NT2/D1 (cell line): ENCODE data around the gene MGAT2.

ENCODE experiments used
- SUZ12 ChIP-seq: IDR thresholded peaks from 2 replicates; pipeline ENCODE4 v1.6.1; 2011; ENCODE audit not compliant: insufficient read length, insufficient read depth; ENCODE audit errors: extremely low read depth
- YY1 ChIP-seq: IDR thresholded peaks from 2 replicates; pipeline ENCODE4 v1.6.1; 2011; ENCODE audit not compliant: insufficient read length, insufficient read depth
- ZNF274 ChIP-seq: IDR thresholded peaks from 2 replicates; pipeline ENCODE4 v1.6.1; 2011; ENCODE audit warnings: mild to moderate bottlenecking, low read depth, low read length

DNA sequence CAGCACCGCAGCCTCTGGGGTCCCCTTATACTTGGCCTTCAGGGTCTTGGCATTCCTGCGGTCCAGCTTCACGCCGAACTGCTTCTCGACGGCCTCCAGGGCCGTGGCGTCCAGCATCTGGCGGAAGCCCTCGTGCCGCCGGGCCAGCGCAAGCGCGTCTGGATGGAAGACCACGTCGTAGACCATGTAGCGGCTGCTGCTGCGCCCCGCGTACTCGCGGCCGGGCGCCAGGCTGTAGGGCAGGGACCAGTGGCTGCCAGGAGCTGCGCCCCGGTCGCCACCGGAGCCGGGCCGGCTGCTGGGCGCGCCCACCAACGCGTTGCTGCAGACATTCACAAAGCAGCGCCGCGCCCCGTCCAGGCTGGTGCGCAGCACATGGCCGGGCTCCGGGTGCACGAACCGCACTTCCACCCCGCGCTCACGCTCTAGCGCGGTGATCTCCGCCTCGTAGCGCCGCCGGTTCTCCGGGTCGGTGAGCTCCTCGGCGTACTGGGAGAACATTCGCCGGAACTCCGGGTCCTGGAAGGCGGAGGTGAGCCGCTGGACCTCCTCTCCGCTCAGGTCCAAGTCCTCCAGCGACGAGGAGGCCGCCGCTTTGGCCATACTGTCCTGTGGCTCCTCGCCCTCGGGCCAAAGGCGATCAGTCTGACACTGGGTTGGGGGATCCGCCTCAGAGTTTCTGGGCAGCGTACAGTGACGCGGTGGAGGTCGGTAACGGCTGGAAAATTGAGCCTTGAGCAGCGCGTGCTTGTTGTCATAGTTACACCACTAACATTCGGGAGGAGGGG is 14.1 kb downstream of the MGAT2 start, which contains the start of gene DNAAF2:
- TF ChIP-seq ZNF274 (no peak), YY1 (no peak), SUZ12 (no peak)
